CD14-positive monocyte (primary cell): ENCODE data around the gene FAM228A. TPM values are rescaled to one million over a fixed set of nuclear protein-coding genes. Genes with fewer than 3 reads are reported as not detected.

Experiments used
- DNase-seq, 3 donors: peaks; one replicate each; pipeline ENCODE4 v3.0.0-alpha.2; 2011 to 2022
- H2AFZ ChIP-seq: 2 replicates; pipeline ENCODE4 v1.6.0; 2012; ENCODE audit warnings: mild to moderate bottlenecking, low read depth, low read length, inconsistent platforms; ENCODE audit not compliant: insufficient read depth, poor library complexity, severe bottlenecking
- H3K27ac ChIP-seq, 2 donors: 1 replicate in 1 of 2; 2 replicates in 1 of 2; pipeline ENCODE4 v1.5.1; 2012 to 2013; ENCODE audit warnings: low read length in 2 of 2, control low read depth in 1 of 2, inconsistent platforms in 1 of 2, low read depth in 1 of 2, mild to moderate bottlenecking in 1 of 2
- H3K27me3 ChIP-seq, 2 donors: one replicate each; pipeline versions ENCODE4 v1.6.0 to v1.6.1; 2011 to 2013; ENCODE audit warnings: low read length in 2 of 2; ENCODE audit not compliant: control insufficient read depth in 2 of 2, insufficient read depth in 2 of 2
- H3K36me3 ChIP-seq, 2 donors: replicated peaks in 1 of 2; 1 replicate in 1 of 2; 2 replicates in 1 of 2; pipeline versions ENCODE4 v1.5.1 to v1.6.1; 2012 to 2013; ENCODE audit warnings: low read length in 2 of 2, control low read depth in 1 of 2, inconsistent platforms in 1 of 2, mild to moderate bottlenecking in 1 of 2; ENCODE audit not compliant: insufficient read depth in 2 of 2, control insufficient read depth in 1 of 2
- H3K4me1 ChIP-seq, 2 donors: 1 replicate in 1 of 2; 2 replicates in 1 of 2; pipeline versions ENCODE4 v1.5.1 to v1.6.1; 2012 to 2013; ENCODE audit warnings: low read length in 2 of 2, control low read depth in 1 of 2, inconsistent platforms in 1 of 2, mild to moderate bottlenecking in 1 of 2, moderate library complexity in 1 of 2; ENCODE audit not compliant: insufficient read depth in 2 of 2, control insufficient read depth in 1 of 2
- H3K4me2 ChIP-seq: replicated peaks from 2 replicates; pipeline ENCODE3; 2012; ENCODE audit warnings: low read length, moderate library complexity, mild to moderate bottlenecking; ENCODE audit not compliant: poor library complexity, severe bottlenecking; ENCODE audit errors: extremely low read depth
- H3K4me3 ChIP-seq, 3 experiments: fragments of 200-600 bp in 1 of 3; sonication (generic) in 1 of 3; replicated peaks in 1 of 3; 1 replicate in 2 of 3; 2 replicates in 1 of 3; pipeline ENCODE4 v1.5.1; 2011 to 2013; ENCODE audit warnings: low read length in 3 of 3, mild to moderate bottlenecking in 3 of 3, control low read depth in 2 of 3, low read depth in 2 of 3, inconsistent platforms in 1 of 3, moderate library complexity in 1 of 3
- H3K79me2 ChIP-seq: 2 replicates; pipeline ENCODE4 v1.6.0; 2012; ENCODE audit warnings: mild to moderate bottlenecking, control low read depth, inconsistent platforms, low read length, moderate library complexity; ENCODE audit not compliant: insufficient read depth
- H3K9ac ChIP-seq: 2 replicates; pipeline ENCODE4 v1.6.0; 2017; ENCODE audit warnings: low read length, mild to moderate bottlenecking; ENCODE audit not compliant: insufficient read depth, poor library complexity, severe bottlenecking
- H3K9me3 ChIP-seq, 2 donors: replicated peaks in 1 of 2; 1 replicate in 1 of 2; 2 replicates in 1 of 2; pipeline versions ENCODE4 v1.5.1 to v1.6.1; 2012 to 2013; ENCODE audit warnings: low read length in 2 of 2, control low read depth in 1 of 2; ENCODE audit not compliant: control insufficient read depth in 1 of 2, insufficient read depth in 1 of 2
- H4K20me1 ChIP-seq: 2 replicates; pipeline ENCODE4 v1.6.0; 2012; ENCODE audit warnings: mild to moderate bottlenecking, low read length, control low read depth, moderate library complexity; ENCODE audit not compliant: insufficient read depth
- H3K27ac Mint-ChIP-seq, 7 donors: one replicate each; pipeline ENCODE4 v1.8.0; 2020; ENCODE audit warnings: mild to moderate bottlenecking in 7 of 7, mixed read lengths in 7 of 7, moderate library complexity in 6 of 7, inconsistent platforms in 2 of 7
- H3K27me3 Mint-ChIP-seq, 3 donors: one replicate each; pipeline ENCODE4 v1.8.0; 2021 to 2022; ENCODE audit warnings: low read depth in 3 of 3, mild to moderate bottlenecking in 3 of 3, mixed read lengths in 3 of 3, moderate library complexity in 3 of 3, inconsistent platforms in 1 of 3
- H3K36me3 Mint-ChIP-seq, 2 donors: one replicate each; pipeline ENCODE4 v1.8.0; 2020; ENCODE audit warnings: mixed read lengths in 2 of 2, inconsistent platforms in 1 of 2, mild to moderate bottlenecking in 1 of 2
- H3K4me1 Mint-ChIP-seq: one replicate; pipeline ENCODE4 v1.8.0; 2020; ENCODE audit warnings: mild to moderate bottlenecking, mixed read lengths
- H3K4me3 Mint-ChIP-seq, 2 donors: one replicate each; pipeline ENCODE4 v1.8.0; 2020; ENCODE audit warnings: mild to moderate bottlenecking in 2 of 2, mixed read lengths in 2 of 2, moderate library complexity in 1 of 2
- H3K9me3 Mint-ChIP-seq, 7 donors: one replicate each; pipeline ENCODE4 v1.8.0; 2020 to 2022; ENCODE audit warnings: mixed read lengths in 7 of 7, mild to moderate bottlenecking in 6 of 7, moderate library complexity in 6 of 7, inconsistent platforms in 2 of 7
- CTCF ChIP-seq: fragments of 200-600 bp; IDR thresholded peaks from one replicate; pipeline ENCODE4 v1.8.0; 2022; ENCODE audit warnings: antibody characterized with exemption, mild to moderate bottlenecking
- WGBS: methylation state at CpG from one replicate; pipeline ENCODE4 v1.1.5; 2013; ENCODE audit warnings: missing lambda C conversion rate; ENCODE audit not compliant: insufficient coverage; 5-methylcytosine and 5-hydroxymethylcytosine counted together
- intact Hi-C, 2 donors: fragments of 100-400 bp; cut with micrococcal nuclease; formaldehyde crosslinking; loops; one replicate each; pipeline versions ENCODE4 v1.15.0 to v1.15.1; 2023
- polyA plus RNA-seq, 3 donors: library from polyadenylated mRNA; depleted of rRNA in 1 of 3; unstranded in 2 of 3; stranded (reverse) in 1 of 3; fragments of 300-500 nt in 2 of 3; fragments of >200 nt in 1 of 3; fragmentation: Illumina TruSeq in 2 of 3; gene quantifications; 1 replicate in 2 of 3; 2 replicates in 1 of 3; pipeline ENCODE4 v1.2.3, GENCODE V29; 2012 to 2021

FAM228A gene
- polyA plus RNA-seq, 3 donors, result 0.09 to 0.17 TPM; not detected in 1

- no peak overlapping the region for H2AFZ ChIP-seq
- no peak overlapping the region for H3K4me2 ChIP-seq
- no peak overlapping the region for H3K27ac ChIP-seq
- peaks cover 0 to 2% (median 0%) of the 10 kb centered on the region in 7 donors for H3K9me3 Mint-ChIP-seq
- H3K9me3 ChIP-seq, result no peaks in the 10 kb centered on the region
- H3K4me1 Mint-ChIP-seq, result peaks cover 3% of the 10 kb centered on the region
- H3K4me3 ChIP-seq, result no peak overlapping the region
- peaks cover 86 to 95% of the 10 kb centered on the region in 2 donors for H3K36me3 Mint-ChIP-seq
- no peaks in the 10 kb centered on the region for H4K20me1 ChIP-seq
- H3K36me3 ChIP-seq, result peaks cover 85 to 97% of the 10 kb centered on the region in 2 donors
- H3K79me2 ChIP-seq, result no peaks in the 10 kb centered on the region
- no peaks in the 10 kb centered on the region for H3K27me3 Mint-ChIP-seq
- H3K27me3 ChIP-seq, result no peaks in the 10 kb centered on the region
- H3K4me3 Mint-ChIP-seq, result no peak overlapping the region
- no peak overlapping the region for H3K9ac ChIP-seq
- H3K4me1 ChIP-seq, result no peaks in the 10 kb centered on the region
- no peak overlapping the region for H3K27ac Mint-ChIP-seq
- no peak for TF ChIP-seq CTCF
- DNase-seq, result no peak
- 100% methylated on average over 1 of the region's 3 CpGs for WGBS
- intact Hi-C loops, result no loop called here
These were observed 40.0 kb downstream of the FAM228A start for GRCh38 chr2:24214880-24215279.

- Mint-ChIP-seq H3K36me3 (peaks cover 67 to 84% of the 10 kb centered on the region in 2 donors), H3K9me3 (peaks cover 0 to 2% (median 0%) of the 10 kb centered on the region in 7 donors), H3K27ac (no peak overlapping the region), H3K4me3 (no peak overlapping the region), H3K27me3 (no peaks in the 10 kb centered on the region), H3K4me1 (no peaks in the 10 kb centered on the region)
- WGBS, result 98% methylated on average over 17 of the region's 20 CpGs
- Histone ChIP-seq H3K27me3 (no peaks in the 10 kb centered on the region), H3K9ac (no peak overlapping the region), H3K36me3 (peaks cover 54 to 80% of the 10 kb centered on the region in 2 donors), H3K27ac (no peak overlapping the region), H3K4me1 (no peaks in the 10 kb centered on the region), H4K20me1 (no peaks in the 10 kb centered on the region), H3K4me3 (no peak overlapping the region), H2AFZ (no peak overlapping the region), H3K4me2 (no peak overlapping the region), H3K79me2 (no peaks in the 10 kb centered on the region), H3K9me3 (no peaks in the 10 kb centered on the region)
- intact Hi-C loops, result no loop called here
- no peak for TF ChIP-seq CTCF
- DNase-seq, result no peak
These were observed 45.9 kb downstream of the FAM228A start for GRCh38 chr2:24220554-24221291.
